HepG2 (cell line): Measurements from ENCODE around the gene SNAP91. TPM values are rescaled to one million over a fixed set of nuclear protein-coding genes. Genes with fewer than 3 reads are reported as not detected.

ENCODE experiments used
- ATAC-seq: fragments of 200-7000 bp; cut with Tn5 transposase; 3 replicates; pipeline ENCODE4 v1.9.1; 2020; ENCODE audit warnings: mild to moderate bottlenecking, moderate library complexity
- BruUV-seq: library from RNA; stranded (reverse); fragments of 400-500 nt; replicated peaks from 2 replicates; lab custom pipeline; 2021; lab: Mats Ljungman, UMichigan
- CTCF ChIA-PET: fragments of 300-600 bp; formaldehyde crosslinking; extraction: SDS; loops from one replicate; lab custom pipeline; 2021; ENCODE audit warnings: low total read pairs, inconsistent platforms, low intra/inter-chr PET ratio; lab: Yijun Ruan, JAX
- POLR2A ChIA-PET: fragments of 350-600 bp; sonication (Branson Sonifier 250); formaldehyde crosslinking; loops from one replicate; lab custom pipeline; 2020; ENCODE audit warnings: antibody characterized with exemption, inconsistent platforms; lab: Yijun Ruan, JAX
- DNase-seq: peaks from one replicate; pipeline ENCODE4 v3.0.0-alpha.2; 2015; ENCODE audit warnings: low spot score
- FAIRE-seq: peaks from 3 replicates; lab custom pipeline; 2011; peaks lifted over from hg19 to GRCh38; lab: Jason Lieb, UNC
- H2AFZ ChIP-seq: one replicate; pipeline ENCODE4 v1.6.1; 2011; ENCODE audit warnings: low read length, inconsistent platforms
- H3K27ac ChIP-seq: fragments of 300-600 bp; 3 replicates; pipeline ENCODE4 v1.8.0; 2011; ENCODE audit warnings: mixed run types, mild to moderate bottlenecking, mixed read lengths, low read length, inconsistent platforms; ENCODE audit not compliant: insufficient read depth; ENCODE audit errors: extremely low read length
- H3K27me3 ChIP-seq, 2 experiments: fragments of 200-600 bp in 1 of 2; 2 replicates in 1 of 2; 3 replicates in 1 of 2; pipeline versions ENCODE4 v1.6.0 to v1.8.0; 2011; ENCODE audit warnings: low read length in 2 of 2, mild to moderate bottlenecking in 2 of 2, moderate library complexity in 2 of 2, inconsistent platforms in 1 of 2; ENCODE audit not compliant: insufficient read depth in 2 of 2, control insufficient read depth in 1 of 2
- H3K36me3 ChIP-seq, 2 experiments: fragments of 200-600 bp in 1 of 2; replicated peaks in 1 of 2; 2 replicates in 1 of 2; 3 replicates in 1 of 2; pipeline versions ENCODE4 v1.5.1 to v1.8.0; 2011; ENCODE audit warnings: low read length in 2 of 2, inconsistent platforms in 1 of 2; ENCODE audit not compliant: insufficient read depth in 2 of 2, control insufficient read depth in 1 of 2
- H3K4me1 ChIP-seq: 2 replicates; pipeline ENCODE4 v1.5.1; 2012; ENCODE audit warnings: low read length, inconsistent platforms; ENCODE audit not compliant: insufficient read depth
- H3K4me2 ChIP-seq: 2 replicates; pipeline ENCODE4 v1.6.0; 2011; ENCODE audit warnings: low read depth, low read length, inconsistent platforms
- H3K4me3 ChIP-seq, 3 experiments: fragments of 200-600 bp in 1 of 3; sonication (generic), shearing (Covaris generic) in 1 of 3; replicated peaks in 1 of 3; 2 replicates each; pipeline ENCODE4 v1.5.1; 2011 to 2016; ENCODE audit warnings: low read length in 3 of 3, inconsistent platforms in 2 of 3, low read depth in 2 of 3, mild to moderate bottlenecking in 2 of 3, control low read depth in 1 of 3, mixed read lengths in 1 of 3; ENCODE audit not compliant: insufficient read depth in 1 of 3
- H3K79me2 ChIP-seq: one replicate; pipeline ENCODE4 v1.6.1; 2011; ENCODE audit warnings: low read length, inconsistent platforms; ENCODE audit not compliant: insufficient read depth
- H3K9ac ChIP-seq: 2 replicates; pipeline ENCODE4 v1.6.0; 2011; ENCODE audit warnings: mild to moderate bottlenecking, low read depth, low read length, inconsistent platforms; ENCODE audit not compliant: insufficient read depth
- H3K9me3 ChIP-seq: 2 replicates; pipeline ENCODE4 v1.5.1; 2012; ENCODE audit warnings: mild to moderate bottlenecking, low read length
- H4K20me1 ChIP-seq: 2 replicates; pipeline ENCODE4 v1.6.0; 2011; ENCODE audit warnings: inconsistent platforms, mild to moderate bottlenecking, low read length, moderate library complexity; ENCODE audit not compliant: insufficient read depth
- ATF7-NPFF ChIP-seq: sonication (generic); formaldehyde crosslinking; IDR thresholded peaks from 2 replicates; pipeline ENCODE4 v1.8.1; 2023; ENCODE audit warnings: mild to moderate bottlenecking, low read depth, missing genetic modification reagents, moderate library complexity
- KLF15 ChIP-seq: sonication (generic); formaldehyde crosslinking; IDR thresholded peaks from 2 replicates; pipeline ENCODE4 v1.8.1; 2023; ENCODE audit warnings: borderline replicate concordance, mild to moderate bottlenecking, inconsistent platforms, missing genetic modification reagents, mixed read lengths
- NR2F6 ChIP-seq, 2 experiments: IDR thresholded peaks; 2 replicates each; pipeline ENCODE4 v1.6.1; 2016; ENCODE audit warnings: antibody characterized with exemption in 1 of 2, mild to moderate bottlenecking in 1 of 2
- TAF1 ChIP-seq: sonication (generic); formaldehyde crosslinking; IDR thresholded peaks from 2 replicates; pipeline ENCODE4 v1.4.0; 2020; ENCODE audit warnings: missing genetic modification reagents
- WGBS: methylation state at CpG from one replicate; pipeline ENCODE4 v1.1.6; 2017; ENCODE audit warnings: low lambda C conversion rate; 5-methylcytosine and 5-hydroxymethylcytosine counted together
- in situ Hi-C: cut with HindIII; loops from 2 replicates; pipeline ENCODE4 v1.10.0; 2017; ENCODE audit warnings: low pct_unique_long_range_greater_than_20kb; ENCODE audit not compliant: extremely low pct_ligation_motif_present
- intact Hi-C: fragments of 100-400 bp; cut with micrococcal nuclease; formaldehyde crosslinking; loops from one replicate; pipeline ENCODE4 v1.10.0; 2022; ENCODE audit not compliant: unreplicated experiment
- polyA plus RNA-seq, 8 experiments: library from polyadenylated mRNA; depleted of rRNA in 3 of 8; stranded (reverse) in 7 of 8; unstranded in 1 of 8; fragments of >200 nt; fragmentation: Illumina TruSeq in 4 of 8; extraction: Trizol in 4 of 8; gene quantifications; 2 replicates each; pipeline versions ENCODE4 v1.2.1 to v1.2.3, GENCODE V29; 2011 to 2016; ENCODE audit warnings: low read depth in 4 of 8, missing spikeins in 1 of 8, mixed read lengths in 1 of 8; ENCODE audit not compliant: insufficient read depth in 1 of 8
- total RNA-seq, 5 experiments: library from RNA; depleted of rRNA; stranded (reverse); fragments of >200 nt; fragmentation: Illumina TruSeq; extraction: Trizol; gene quantifications; 2 replicates each; pipeline ENCODE4 v1.2.3, GENCODE V29; 2016; ENCODE audit warnings: low read depth in 1 of 5
- TF ChIP-seq, protein P1 (sequence below), 2 experiments: IDR thresholded peaks; 2 replicates each; pipeline ENCODE4 v1.6.1; 2011 to 2012; ENCODE audit warnings: low read length in 2 of 2, borderline replicate concordance in 1 of 2, low read depth in 1 of 2, mild to moderate bottlenecking in 1 of 2, moderate library complexity in 1 of 2
- TF ChIP-seq, protein P2 (sequence below): sonication (generic); formaldehyde crosslinking; IDR thresholded peaks from 2 replicates; pipeline ENCODE4 v1.8.0; 2022; ENCODE audit warnings: missing genetic modification reagents, mild to moderate bottlenecking, inconsistent platforms, borderline replicate concordance
- TF ChIP-seq, protein P3 (sequence below): sonication (generic); formaldehyde crosslinking; IDR thresholded peaks from 2 replicates; pipeline ENCODE4 v1.4.0; 2020; ENCODE audit warnings: missing genetic modification reagents
- TF ChIP-seq, protein P4 (sequence below), 2 experiments: sonication (generic) in 1 of 2; formaldehyde crosslinking in 1 of 2; IDR thresholded peaks; 2 replicates each; pipeline versions ENCODE4 v1.4.0 to v1.6.1; 2016 to 2020; ENCODE audit warnings: borderline replicate concordance in 1 of 2, low read depth in 1 of 2, mild to moderate bottlenecking in 1 of 2, missing genetic modification reagents in 1 of 2

SNAP91 gene
- total and polyA plus RNA-seq, 2 of the 13 experiments (the other 11 are each of a cell fraction or from before 2014, with no cell fraction given): not detected

DNA sequence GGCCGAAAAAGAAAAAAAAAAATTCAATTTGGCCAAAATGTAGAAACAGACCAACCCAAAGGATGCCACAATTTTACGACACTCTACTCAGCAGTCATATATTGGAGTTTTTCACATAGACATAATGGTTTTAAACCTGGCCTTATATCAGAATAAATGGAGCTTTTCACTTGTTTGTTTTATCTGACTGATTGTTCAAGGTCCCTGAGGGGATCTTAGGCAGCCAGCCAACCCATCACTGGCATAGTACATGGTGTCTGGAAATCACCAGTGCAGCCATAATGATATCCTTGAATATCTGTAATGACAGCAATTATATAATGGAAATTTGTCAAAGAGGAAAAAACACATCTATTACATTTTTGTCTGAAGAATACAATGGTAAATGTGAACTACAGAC is 99.7 kb downstream of the SNAP91 start:
- Histone ChIP-seq H3K27ac (no peak overlapping the region), H4K20me1 (no peaks in the 10 kb centered on the region), H3K36me3 (no peaks in the 10 kb centered on the region), H2AFZ (no peak overlapping the region), H3K4me3 (no peak overlapping the region), H3K4me2 (no peak overlapping the region), H3K9me3 (no peaks in the 10 kb centered on the region), H3K27me3 (no peaks in the 10 kb centered on the region), H3K9ac (no peak overlapping the region), H3K4me1 (no peaks in the 10 kb centered on the region), H3K79me2 (no peaks in the 10 kb centered on the region)
- WGBS: 5% methylated on average over 2 of the region's 2 CpGs
- BruUV-seq: no TSS peak
- CTCF ChIA-PET: no interaction called here
- intact Hi-C loops: no loop called here
- no peak for FAIRE-seq
- no peak for ATAC-seq
- in situ Hi-C loops: no loop called here
- POLR2A ChIA-PET: no interaction called here
- no peak for DNase-seq
- TF ChIP-seq, protein P1, sequence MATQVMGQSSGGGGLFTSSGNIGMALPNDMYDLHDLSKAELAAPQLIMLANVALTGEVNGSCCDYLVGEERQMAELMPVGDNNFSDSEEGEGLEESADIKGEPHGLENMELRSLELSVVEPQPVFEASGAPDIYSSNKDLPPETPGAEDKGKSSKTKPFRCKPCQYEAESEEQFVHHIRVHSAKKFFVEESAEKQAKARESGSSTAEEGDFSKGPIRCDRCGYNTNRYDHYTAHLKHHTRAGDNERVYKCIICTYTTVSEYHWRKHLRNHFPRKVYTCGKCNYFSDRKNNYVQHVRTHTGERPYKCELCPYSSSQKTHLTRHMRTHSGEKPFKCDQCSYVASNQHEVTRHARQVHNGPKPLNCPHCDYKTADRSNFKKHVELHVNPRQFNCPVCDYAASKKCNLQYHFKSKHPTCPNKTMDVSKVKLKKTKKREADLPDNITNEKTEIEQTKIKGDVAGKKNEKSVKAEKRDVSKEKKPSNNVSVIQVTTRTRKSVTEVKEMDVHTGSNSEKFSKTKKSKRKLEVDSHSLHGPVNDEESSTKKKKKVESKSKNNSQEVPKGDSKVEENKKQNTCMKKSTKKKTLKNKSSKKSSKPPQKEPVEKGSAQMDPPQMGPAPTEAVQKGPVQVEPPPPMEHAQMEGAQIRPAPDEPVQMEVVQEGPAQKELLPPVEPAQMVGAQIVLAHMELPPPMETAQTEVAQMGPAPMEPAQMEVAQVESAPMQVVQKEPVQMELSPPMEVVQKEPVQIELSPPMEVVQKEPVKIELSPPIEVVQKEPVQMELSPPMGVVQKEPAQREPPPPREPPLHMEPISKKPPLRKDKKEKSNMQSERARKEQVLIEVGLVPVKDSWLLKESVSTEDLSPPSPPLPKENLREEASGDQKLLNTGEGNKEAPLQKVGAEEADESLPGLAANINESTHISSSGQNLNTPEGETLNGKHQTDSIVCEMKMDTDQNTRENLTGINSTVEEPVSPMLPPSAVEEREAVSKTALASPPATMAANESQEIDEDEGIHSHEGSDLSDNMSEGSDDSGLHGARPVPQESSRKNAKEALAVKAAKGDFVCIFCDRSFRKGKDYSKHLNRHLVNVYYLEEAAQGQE (IDR thresholded peaks at IDR 0.05; ENCODE audit: borderline replicate concordance in 1 of 2, low read depth in 1 of 2, low read length in 2 of 2): no peak
- TF ChIP-seq, protein P2, sequence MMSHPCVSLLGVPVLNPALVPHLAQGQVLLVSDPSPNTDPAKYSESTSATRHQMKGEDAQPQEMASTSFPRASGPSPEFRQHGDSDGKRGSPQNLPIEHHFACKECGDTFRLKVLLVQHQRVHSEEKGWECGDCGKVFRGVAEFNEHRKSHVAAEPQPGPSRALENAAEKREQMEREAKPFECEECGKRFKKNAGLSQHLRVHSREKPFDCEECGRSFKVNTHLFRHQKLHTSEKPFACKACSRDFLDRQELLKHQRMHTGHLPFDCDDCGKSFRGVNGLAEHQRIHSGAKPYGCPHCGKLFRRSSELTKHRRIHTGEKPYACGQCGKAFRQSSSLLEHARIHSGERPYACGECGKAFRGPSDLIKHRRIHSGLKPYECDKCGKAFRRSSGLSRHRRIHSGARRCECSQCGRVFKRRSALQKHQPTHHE (CRISPR knock-in tag): no peak
- TF ChIP-seq KLF15 (CRISPR knock-in tag) (no peak), ATF7-NPFF (CRISPR knock-in tag) (no peak), NR2F6 (IDR thresholded peaks at IDR 0.05) (no peak), NR2F6 (CRISPR knock-in tag; IDR thresholded peaks at IDR 0.05) (no peak), TAF1 (no peak)
- TF ChIP-seq, protein P3, sequence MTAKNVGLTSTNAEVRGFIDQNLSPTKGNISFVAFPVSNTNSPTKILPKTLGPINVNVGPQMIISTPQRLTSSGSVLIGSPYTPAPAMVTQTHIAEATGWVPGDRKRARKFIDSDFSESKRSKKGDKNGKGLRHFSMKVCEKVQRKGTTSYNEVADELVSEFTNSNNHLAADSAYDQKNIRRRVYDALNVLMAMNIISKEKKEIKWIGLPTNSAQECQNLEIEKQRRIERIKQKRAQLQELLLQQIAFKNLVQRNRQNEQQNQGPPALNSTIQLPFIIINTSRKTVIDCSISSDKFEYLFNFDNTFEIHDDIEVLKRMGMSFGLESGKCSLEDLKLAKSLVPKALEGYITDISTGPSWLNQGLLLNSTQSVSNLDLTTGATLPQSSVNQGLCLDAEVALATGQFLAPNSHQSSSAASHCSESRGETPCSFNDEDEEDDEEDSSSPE: no peak
- TF ChIP-seq, protein P4, sequence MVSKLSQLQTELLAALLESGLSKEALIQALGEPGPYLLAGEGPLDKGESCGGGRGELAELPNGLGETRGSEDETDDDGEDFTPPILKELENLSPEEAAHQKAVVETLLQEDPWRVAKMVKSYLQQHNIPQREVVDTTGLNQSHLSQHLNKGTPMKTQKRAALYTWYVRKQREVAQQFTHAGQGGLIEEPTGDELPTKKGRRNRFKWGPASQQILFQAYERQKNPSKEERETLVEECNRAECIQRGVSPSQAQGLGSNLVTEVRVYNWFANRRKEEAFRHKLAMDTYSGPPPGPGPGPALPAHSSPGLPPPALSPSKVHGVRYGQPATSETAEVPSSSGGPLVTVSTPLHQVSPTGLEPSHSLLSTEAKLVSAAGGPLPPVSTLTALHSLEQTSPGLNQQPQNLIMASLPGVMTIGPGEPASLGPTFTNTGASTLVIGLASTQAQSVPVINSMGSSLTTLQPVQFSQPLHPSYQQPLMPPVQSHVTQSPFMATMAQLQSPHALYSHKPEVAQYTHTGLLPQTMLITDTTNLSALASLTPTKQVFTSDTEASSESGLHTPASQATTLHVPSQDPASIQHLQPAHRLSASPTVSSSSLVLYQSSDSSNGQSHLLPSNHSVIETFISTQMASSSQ (IDR thresholded peaks at IDR 0.05; ENCODE audit: low read depth): no peak
- TF ChIP-seq, protein P4 (CRISPR knock-in tag; IDR thresholded peaks at IDR 0.05; ENCODE audit: borderline replicate concordance): no peak
